Measurements from ENCODE around the gene NLRP10.

The NLRP10 gene

GRCh38 chr11:7971846-7972245, 6.6 kb upstream of the NLRP10 start:
- DNase-seq = no peak

- no peak for DNase-seq
These were observed 4.8 kb upstream of the NLRP10 start for GRCh38 chr11:7969756-7970646.

GRCh38 chr11:7968686-7969085, 3.4 kb upstream of the NLRP10 start:
- no peak for DNase-seq

- no peak for DNase-seq
These were observed 2.6 kb upstream of the NLRP10 start for GRCh38 chr11:7967826-7968225.

GRCh38 chr11:7967097-7967496, 1.9 kb upstream of the NLRP10 start:
- DNase-seq = no peak

- no peak for DNase-seq
These were observed 374 bp downstream of the NLRP10 start for GRCh38 chr11:7964873-7965272.

GRCh38 chr11:7964261-7964660, 986 bp downstream of the NLRP10 start:
- DNase-seq = no peak

GRCh38 chr11:7955191-7955590, 10.1 kb downstream of the NLRP10 start:
- DNase-seq = no peak

GRCh38 chr11:7949934-7950333, 15.3 kb downstream of the NLRP10 start:
- DNase-seq = no peak

- DNase-seq = no peak
These were observed 21.1 kb downstream of the NLRP10 start for GRCh38 chr11:7944123-7944522.

- DNase-seq = no peak
These were observed 23.6 kb downstream of the NLRP10 start, which contains the start of gene OR10A3 for GRCh38 chr11:7941608-7942007. OR10A3 (minus strand) TSS chr11:7941708; CDS start chr11:7939520, 2,188 bp downstream.

GRCh38 chr11:7941146-7941545, 24.1 kb downstream of the NLRP10 start:
- DNase-seq = no peak

- DNase-seq = no peak
These were observed 28.6 kb downstream of the NLRP10 start for GRCh38 chr11:7936615-7937014.

- no peak for DNase-seq
These were observed 34.1 kb downstream of the NLRP10 start, which contains the start of gene OR10A6 for GRCh38 chr11:7931168-7931567. OR10A6 (minus strand) TSS chr11:7931268; CDS start chr11:7928662, 2,606 bp downstream.

GRCh38 chr11:7927635-7928034, 37.6 kb downstream of the NLRP10 start:
- DNase-seq = no peak

- DNase-seq = no peak
These were observed 40.7 kb downstream of the NLRP10 start for GRCh38 chr11:7924536-7924935.

GRCh38 chr11:7918141-7918540, 47.1 kb downstream of the NLRP10 start:
- no peak for DNase-seq

Measured in activated gamma-delta T cell (primary cell).